ENCODE measurements around the gene COL18A1.

The COL18A1 gene

GRCh38 chr21:45459171-45460010 is 54.4 kb downstream of the COL18A1 start:
- TF ChIP-seq ZC3H10 (CRISPR knock-in tag; IDR thresholded peaks at IDR 0.05) (no peak), CREB5 (CRISPR knock-in tag; IDR thresholded peaks at IDR 0.05; ENCODE audit: low read depth) (no peak), ZFP30 (CRISPR knock-in tag; IDR thresholded peaks at IDR 0.05) (no peak), ESRRG (CRISPR knock-in tag; IDR thresholded peaks at IDR 0.05) (no peak), OSR1 (CRISPR knock-in tag; IDR thresholded peaks at IDR 0.05) (no peak), GLIS3 (CRISPR knock-in tag; IDR thresholded peaks at IDR 0.05) (no peak), ZFP3 (CRISPR knock-in tag; IDR thresholded peaks at IDR 0.05) (no peak), TCF4 (CRISPR knock-in tag; IDR thresholded peaks at IDR 0.05; ENCODE audit: borderline replicate concordance) (no peak), ZNF8 (CRISPR knock-in tag; IDR thresholded peaks at IDR 0.05) (no peak), PATZ1 (CRISPR knock-in tag; IDR thresholded peaks at IDR 0.05; ENCODE audit: borderline replicate concordance) (no peak), ZNF565 (CRISPR knock-in tag; conservative IDR thresholded peaks at IDR 0.05; ENCODE audit: low read depth) (no peak), ZNF70 (CRISPR knock-in tag; IDR thresholded peaks at IDR 0.05) (no peak)
- ATAC-seq, result no peak

GRCh38 chr21:45460011-45460565 is 55.1 kb downstream of the COL18A1 start:
- peak; percentile 6 for ATAC-seq
- TF ChIP-seq ZNF70 (CRISPR knock-in tag; IDR thresholded peaks at IDR 0.05) (no peak), CSRNP3 (CRISPR knock-in tag; IDR thresholded peaks at IDR 0.05) (no peak)

GRCh38 chr21:45460611-45461368 is 55.8 kb downstream of the COL18A1 start:
- TF ChIP-seq SNAI2 (CRISPR knock-in tag; IDR thresholded peaks at IDR 0.05), result no peak
- no peak for TF ChIP-seq OSR1 (CRISPR knock-in tag; IDR thresholded peaks at IDR 0.05)
- no peak for TF ChIP-seq PPARA (CRISPR knock-in tag; IDR thresholded peaks at IDR 0.05; ENCODE audit: borderline replicate concordance)
- TF ChIP-seq ZFP3 (CRISPR knock-in tag; IDR thresholded peaks at IDR 0.05), result peak; percentile 96
- TF ChIP-seq CREB5 (CRISPR knock-in tag; IDR thresholded peaks at IDR 0.05; ENCODE audit: low read depth), result 0 out of 2 replicates have a peak, but pooled peaks have one; percentile 31
- TF ChIP-seq ESRRG (CRISPR knock-in tag; IDR thresholded peaks at IDR 0.05), result no peak
- ATAC-seq, result peak; percentile 71

GRCh38 chr21:45461369-45461750 is 56.4 kb downstream of the COL18A1 start:
- ATAC-seq, result no peak
- TF ChIP-seq PPARA (CRISPR knock-in tag; IDR thresholded peaks at IDR 0.05; ENCODE audit: borderline replicate concordance) (no peak), ARNTL (CRISPR knock-in tag; IDR thresholded peaks at IDR 0.05; ENCODE audit: borderline replicate concordance, low read depth) (no peak), TOX (CRISPR knock-in tag; IDR thresholded peaks at IDR 0.05; ENCODE audit: borderline replicate concordance) (no peak), ZFP3 (CRISPR knock-in tag; IDR thresholded peaks at IDR 0.05) (no peak), SNAI2 (CRISPR knock-in tag; IDR thresholded peaks at IDR 0.05) (no peak), RARB (CRISPR knock-in tag; IDR thresholded peaks at IDR 0.05) (no peak), TCF4 (CRISPR knock-in tag; IDR thresholded peaks at IDR 0.05; ENCODE audit: borderline replicate concordance) (no peak), ZNF8 (CRISPR knock-in tag; IDR thresholded peaks at IDR 0.05) (no peak), ESRRG (CRISPR knock-in tag; IDR thresholded peaks at IDR 0.05) (no peak), ZNF70 (CRISPR knock-in tag; IDR thresholded peaks at IDR 0.05) (no peak), BACH2 (CRISPR knock-in tag; IDR thresholded peaks at IDR 0.05; ENCODE audit: borderline replicate concordance) (no peak), ZNF565 (CRISPR knock-in tag; conservative IDR thresholded peaks at IDR 0.05; ENCODE audit: low read depth) (no peak), CSDC2 (CRISPR knock-in tag; IDR thresholded peaks at IDR 0.05) (no peak), CSRNP3 (CRISPR knock-in tag; IDR thresholded peaks at IDR 0.05) (no peak), POU6F1 (CRISPR knock-in tag; IDR thresholded peaks at IDR 0.05; ENCODE audit: borderline replicate concordance, low read depth) (no peak), OSR1 (CRISPR knock-in tag; IDR thresholded peaks at IDR 0.05) (no peak)
